ENCODE results near the gene VSIR. TPM values are rescaled to one million over a fixed set of nuclear protein-coding genes. Genes with fewer than 3 reads are reported as not detected.

VSIR gene
- total RNA-seq, 1 experiment from 2014 or later, result 28.8 TPM

DNA sequence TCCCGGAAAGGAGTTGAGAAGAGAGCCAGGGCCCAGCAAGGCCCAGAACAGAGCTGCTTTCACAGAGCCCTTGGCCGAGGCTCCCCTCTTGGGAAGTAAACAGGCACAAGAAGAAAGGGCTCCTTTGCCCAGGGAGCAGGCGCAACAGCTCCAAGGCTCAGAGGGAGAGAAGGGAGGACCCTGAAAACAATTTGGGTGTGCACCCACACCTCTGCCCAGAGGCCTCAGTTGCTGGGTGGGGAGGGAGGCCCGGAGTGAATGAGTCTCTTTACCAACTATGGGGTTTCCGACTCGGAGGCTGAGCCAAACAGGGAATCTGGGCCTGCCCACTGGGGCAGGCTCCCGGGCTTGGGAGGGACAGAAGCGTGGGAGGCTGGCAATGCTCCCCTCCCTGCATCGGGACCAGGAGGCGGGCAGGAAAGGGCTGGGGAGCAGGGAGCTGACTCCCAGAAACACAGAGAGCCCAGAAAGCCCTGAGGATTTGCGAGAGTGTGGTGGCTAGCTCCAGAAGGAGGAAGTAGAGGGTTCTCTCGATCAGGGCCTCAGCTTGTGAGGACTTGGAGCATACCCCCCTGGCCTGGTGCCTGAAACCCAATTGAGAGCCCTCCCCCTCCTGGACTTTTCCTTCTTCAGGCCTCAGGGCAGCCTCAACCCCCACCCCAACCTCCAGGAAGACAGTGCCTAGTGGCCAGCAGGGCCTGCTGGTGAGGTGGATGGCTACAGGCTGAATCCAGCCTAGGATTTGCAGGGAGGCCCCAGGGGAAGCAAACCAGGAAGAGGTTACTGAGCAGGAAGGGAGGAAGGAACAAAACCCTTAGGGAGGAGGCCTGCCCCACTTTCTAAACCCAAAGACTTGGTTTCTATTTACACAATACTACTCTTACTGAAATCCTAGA, 59.9 kb downstream of the VSIR start:
- DNase-seq (ENCODE audit: low spot score), result peak; percentile 72

DNA sequence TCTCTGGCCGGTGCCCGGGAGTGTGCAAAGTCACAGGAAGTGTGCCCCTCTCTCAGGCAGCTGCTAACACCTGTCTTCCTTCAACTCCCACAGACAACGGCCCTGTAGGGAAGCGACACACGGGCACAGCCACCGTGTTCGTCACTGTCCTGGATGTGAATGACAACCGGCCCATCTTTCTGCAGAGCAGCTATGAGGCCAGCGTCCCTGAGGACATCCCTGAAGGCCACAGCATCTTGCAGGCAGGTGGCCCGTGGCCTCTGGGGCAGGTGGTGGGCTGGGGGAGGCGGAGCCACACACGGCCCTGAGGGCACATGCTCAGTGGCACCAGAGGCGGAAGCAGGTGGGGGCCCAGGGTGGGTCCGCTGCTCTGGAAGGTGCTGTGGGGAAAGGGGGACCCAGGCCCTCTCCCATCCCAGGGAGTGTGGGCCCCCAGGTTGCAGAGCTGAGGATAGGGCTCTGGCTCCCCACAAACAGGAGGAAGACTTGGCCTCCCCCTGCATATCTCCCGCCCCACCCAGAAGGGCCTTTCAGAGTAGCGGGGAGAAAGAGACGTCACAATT, 60.7 kb downstream of the VSIR start:
- DNase-seq (ENCODE audit: low spot score), result no peak

DNA sequence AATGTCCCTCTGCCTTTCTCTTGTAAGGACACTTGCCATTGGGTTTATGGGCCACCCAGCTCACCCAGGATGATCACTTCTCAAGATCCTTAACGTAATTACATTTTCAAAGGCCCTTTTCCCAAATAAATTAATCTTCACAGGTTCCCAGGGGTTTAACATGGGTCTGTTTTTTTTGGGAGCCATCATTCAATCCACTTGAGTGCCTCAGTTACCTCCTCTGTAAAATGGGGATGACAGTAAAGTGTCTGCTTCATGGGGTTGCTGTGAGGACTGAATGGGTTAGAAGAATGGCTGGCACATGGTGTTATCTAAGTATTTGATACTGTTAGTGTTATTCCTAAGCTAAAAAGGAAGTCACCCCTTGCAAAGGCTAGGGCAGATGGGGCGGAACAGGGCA, 61.1 kb downstream of the VSIR start:
- DNase-seq (ENCODE audit: low spot score), result no peak

GRCh38 chr10:71711052-71711623, 62.2 kb downstream of the VSIR start:
- no peak for DNase-seq (ENCODE audit: low spot score)

DNA sequence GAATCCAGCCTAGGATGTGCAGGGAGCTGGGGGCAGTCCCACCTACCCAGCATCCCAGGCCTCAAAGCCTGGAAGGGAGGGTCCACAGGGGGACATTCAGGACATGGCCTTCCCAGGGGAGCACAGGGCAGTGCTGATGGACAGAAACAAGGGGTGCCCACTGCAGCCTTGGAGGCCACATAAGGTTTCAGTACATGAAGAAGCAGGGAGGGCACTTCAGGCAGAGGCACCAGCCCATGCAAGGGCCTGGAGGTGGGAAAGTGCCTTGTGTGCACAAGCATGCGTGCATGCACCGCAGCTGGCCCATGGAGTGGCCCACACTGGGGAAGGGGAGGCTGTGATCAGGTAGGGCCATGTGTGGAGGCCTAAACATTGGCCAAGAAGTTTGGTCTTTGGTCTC, 62.8 kb downstream of the VSIR start:
- no peak for DNase-seq (ENCODE audit: low spot score)

DNA sequence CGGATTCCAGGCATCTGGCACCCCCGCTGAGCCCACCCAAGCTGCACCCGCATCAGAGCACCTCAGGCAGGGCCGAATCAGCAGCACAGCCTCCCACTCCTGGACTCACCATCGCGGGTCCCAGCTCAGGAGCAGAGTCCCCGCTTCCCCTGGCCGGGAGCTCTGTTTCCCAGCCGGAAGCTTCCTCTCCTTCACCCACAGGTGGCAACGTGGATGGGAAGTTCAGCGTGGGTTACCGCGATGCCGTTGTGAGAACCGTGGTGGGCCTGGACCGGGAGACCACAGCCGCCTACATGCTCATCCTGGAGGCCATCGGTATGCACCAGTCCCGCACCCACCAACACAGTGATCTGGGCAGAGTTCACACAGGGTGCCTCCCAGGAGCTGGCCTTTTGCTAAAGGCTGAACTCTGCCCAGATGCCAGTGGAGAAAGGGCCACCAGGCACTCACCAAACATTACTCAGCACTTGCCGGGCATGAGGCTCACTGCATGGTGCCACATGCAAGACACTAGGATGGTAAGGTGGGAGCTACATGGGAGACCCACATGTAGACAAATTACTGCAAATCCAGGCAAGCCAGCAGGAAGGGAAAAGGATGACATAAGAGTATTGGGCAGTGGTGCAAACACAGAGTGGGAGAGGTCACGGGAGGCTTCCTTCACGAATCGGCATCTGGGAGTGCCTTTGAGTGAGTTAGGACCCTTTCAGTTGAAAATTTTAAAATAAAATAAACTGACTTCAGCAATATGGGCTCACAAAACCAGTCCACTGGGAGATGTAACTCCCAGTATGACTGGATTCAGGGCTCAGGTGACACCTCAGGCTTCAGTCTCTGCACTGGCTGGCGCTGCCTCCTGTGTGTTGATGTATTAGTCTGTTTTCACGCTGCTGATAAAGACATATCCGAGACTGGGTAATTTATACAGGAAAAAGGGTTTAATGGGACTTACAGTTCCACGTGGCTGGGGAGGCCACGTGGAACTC, 64.1 kb downstream of the VSIR start:
- DNase-seq (ENCODE audit: low spot score), result peak; percentile 36

DNA sequence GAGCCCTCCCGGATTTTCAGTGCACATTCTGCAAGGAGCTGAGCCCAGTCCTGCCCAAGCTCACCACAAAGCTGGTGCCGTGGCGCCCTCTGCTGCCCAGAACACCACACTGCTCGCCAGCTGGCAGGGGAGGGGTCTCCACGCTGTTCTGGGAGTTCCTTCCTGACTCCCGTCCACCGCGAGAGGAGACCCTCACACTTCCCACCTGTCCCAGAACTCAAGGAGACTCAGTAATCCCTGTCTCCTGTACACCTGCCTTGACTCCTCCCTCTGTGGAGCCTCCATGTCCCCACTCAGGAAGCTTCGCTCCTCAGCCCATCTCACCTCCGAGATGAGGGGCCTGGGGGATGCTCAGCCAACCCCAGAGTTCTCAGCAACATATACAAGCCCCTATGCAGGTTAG, 65.0 kb downstream of the VSIR start:
- peak; percentile 50 for DNase-seq (ENCODE audit: low spot score)

DNA sequence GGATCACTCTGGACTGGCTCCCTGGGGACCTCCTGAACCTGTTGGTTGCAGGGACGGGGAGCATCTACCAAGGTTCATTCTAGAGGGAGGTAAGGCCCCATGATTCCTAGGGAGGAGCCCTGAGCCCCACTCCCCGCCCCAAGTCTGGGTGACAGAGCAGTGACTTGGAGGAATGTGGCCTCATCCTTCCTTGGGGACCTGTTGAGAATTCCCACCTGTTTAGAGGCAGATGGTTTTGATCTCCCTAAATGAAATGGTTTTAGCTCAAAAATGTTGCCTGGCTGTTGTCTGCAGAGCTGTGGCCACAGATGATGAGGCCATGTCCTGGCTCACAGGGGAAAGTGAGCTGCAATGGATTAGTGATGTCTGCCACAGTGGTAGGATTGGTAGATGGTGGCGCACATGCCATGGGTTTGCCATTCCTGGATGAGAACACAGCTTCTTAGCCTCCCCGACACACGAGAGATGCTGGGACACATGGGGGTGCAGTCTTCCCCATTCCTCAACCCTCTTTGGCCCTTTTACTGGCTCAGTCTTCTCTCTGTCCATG, 66.0 kb downstream of the VSIR start:
- DNase-seq (ENCODE audit: low spot score), result no peak

DNA sequence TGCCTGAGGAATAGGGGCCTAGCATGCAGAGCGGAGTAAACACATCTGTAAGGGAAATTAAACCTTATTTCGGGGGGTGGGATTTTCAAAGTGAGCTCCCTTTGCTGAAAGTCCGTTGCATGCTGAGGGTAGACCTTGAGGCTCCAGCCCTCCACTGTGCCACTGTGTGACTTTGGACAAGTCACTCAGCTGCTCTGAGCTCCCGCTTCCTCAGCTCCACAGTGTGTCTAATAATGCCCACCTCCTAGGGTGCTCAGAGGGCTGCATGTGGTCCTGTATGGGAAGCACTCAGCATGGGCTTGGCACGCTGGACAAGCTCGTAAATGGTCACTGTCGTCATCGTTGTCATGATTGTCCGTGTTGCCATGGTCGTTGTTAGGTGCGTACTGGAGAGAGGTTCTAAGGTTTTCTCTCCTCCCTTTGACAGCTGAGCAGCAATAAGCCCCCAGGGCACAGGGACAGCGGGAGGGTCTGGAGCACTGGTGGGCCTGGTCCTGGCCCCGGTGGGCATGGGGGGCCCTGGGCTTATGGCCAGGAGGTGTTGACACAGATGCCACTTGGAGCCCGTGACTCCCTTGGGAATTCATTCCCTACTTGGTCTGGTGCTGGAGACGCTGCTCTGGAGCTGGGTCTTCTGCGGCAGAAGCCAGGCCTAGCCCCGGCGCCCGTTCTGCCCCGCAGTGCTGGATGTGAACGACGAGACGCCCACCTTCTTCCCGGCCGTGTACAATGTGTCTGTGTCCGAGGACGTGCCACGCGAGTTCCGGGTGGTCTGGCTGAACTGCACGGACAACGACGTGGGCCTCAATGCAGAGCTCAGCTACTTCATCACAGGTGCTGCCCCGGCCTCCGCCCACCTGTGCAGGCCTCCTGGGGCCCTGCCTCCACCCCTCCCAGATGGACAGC, 66.9 kb downstream of the VSIR start:
- DNase-seq (ENCODE audit: low spot score), result no peak

DNA sequence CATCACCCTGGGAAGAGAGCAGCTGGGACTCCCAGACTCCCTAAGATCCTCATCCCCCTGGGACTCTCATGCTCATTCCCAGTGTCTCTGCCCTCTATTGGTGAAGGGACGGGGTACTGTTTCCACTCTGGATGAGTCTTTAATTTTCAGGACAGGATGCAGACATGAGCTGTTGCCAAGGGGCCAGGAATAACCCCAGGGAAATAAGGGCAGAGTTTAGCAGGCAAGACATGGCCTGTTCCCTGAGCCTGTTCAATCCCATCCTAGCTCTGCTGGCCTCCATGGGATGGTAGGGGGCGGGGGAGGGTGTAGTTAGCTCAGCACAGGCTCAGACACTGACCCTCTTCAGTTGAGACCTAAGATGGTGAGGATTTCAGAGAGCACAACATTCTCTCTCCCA, 67.7 kb downstream of the VSIR start:
- no peak for DNase-seq (ENCODE audit: low spot score)

- DNase-seq (ENCODE audit: low spot score), result no peak
These were observed 68.5 kb downstream of the VSIR start for GRCh38 chr10:71704816-71705215.

- DNase-seq (ENCODE audit: low spot score), result no peak
These were observed 69.7 kb downstream of the VSIR start for GRCh38 chr10:71703577-71703976.

GRCh38 chr10:71701496-71702132, 71.7 kb downstream of the VSIR start:
- DNase-seq (ENCODE audit: low spot score), result no peak

- DNase-seq (ENCODE audit: low spot score), result no peak
These were observed 72.5 kb downstream of the VSIR start for GRCh38 chr10:71700731-71701368.

DNA sequence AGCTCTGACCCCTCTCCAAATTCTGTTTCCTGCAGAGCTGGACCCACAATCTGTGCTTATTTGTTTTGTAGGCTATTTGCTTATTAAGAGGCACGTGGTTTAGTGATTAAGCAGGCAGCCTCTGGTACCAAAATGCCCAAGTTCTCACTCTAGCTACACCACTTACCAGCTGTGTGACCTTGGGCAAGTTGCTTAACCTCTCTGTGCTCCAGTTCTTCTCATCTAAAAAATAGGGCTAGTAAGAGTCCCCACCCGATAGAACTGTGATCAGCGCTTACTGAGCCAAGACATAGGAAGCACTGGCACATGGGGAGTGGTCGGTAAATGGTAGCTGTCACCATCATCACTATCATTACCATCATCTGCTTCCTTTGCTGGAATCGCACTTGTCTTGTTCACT, 74.6 kb downstream of the VSIR start:
- DNase-seq (ENCODE audit: low spot score), result no peak

DNA sequence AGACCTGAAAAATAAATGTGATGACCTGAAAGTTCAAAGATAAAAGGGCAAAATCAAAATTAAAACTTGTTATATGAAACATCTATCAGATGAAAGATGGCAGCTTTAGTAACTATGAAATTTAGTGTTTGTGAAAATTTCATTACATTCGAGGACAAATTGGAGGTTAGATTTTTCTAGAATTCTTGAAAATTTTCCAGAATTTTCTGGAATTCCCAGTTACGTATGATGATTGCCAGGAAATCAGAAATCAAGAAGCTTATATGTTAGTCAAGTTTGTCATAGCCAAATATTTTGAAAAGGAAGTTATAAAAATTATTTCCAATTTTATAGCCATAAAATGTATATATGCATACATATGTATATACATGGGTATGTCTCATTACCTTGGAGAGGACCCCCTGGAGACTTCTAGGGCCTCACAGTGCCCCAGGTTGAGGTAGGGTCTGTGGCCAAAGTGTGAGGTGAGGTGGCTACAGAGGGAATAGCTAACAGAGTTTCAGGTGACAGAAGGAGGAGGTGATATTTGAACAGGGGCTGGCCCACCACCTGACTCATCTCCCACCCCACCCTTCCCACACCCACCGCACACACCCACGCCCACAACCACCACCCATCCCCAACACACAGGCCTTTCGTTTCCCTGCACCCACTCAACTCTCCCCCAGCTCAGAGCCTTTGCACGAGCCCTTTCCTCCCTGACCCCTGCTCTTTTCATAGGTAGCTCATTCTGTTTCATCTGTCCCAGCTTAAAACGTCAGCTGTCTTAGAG, 75.2 kb downstream of the VSIR start:
- no peak for DNase-seq (ENCODE audit: low spot score)
